PFSK-1 (cell line): Measurements from ENCODE around the gene SEMA6D.

Experiments
- POLR2AphosphoS5 ChIP-seq: IDR thresholded peaks from 2 replicates; pipeline ENCODE4 v1.6.1; 2012; ENCODE audit warnings: low read depth, mild to moderate bottlenecking, control low read depth, low read length, moderate library complexity
- REST ChIP-seq, 2 experiments: IDR thresholded peaks; 2 replicates each; pipeline versions ENCODE4 v1.6.1 to v1.8.0; 2011 to 2012; ENCODE audit warnings: low read depth in 2 of 2, low read length in 2 of 2, control low read depth in 1 of 2, inconsistent platforms in 1 of 2, mild to moderate bottlenecking in 1 of 2, moderate library complexity in 1 of 2; ENCODE audit not compliant: insufficient read depth in 1 of 2
- TAF1 ChIP-seq: IDR thresholded peaks from 2 replicates; pipeline ENCODE4 v1.6.1; 2012; ENCODE audit warnings: low read length, control low read depth, borderline replicate concordance; ENCODE audit not compliant: insufficient read depth

- TF ChIP-seq POLR2AphosphoS5 = no peak
- TF ChIP-seq REST (IDR thresholded peaks at IDR 0.05; ENCODE audit: insufficient read depth in 1 of 2, low read depth in 2 of 2, low read length in 2 of 2) = no peak
- TF ChIP-seq TAF1 = no peak
Measured at GRCh38 chr15:47691882-47692281, 25.4 kb upstream of the SEMA6D start.
